Ishikawa (cell line): Measurements from ENCODE around the gene KIAA0825.

ENCODE experiments used
- CEBPB ChIP-seq: IDR thresholded peaks from 2 replicates; pipeline ENCODE4 v1.6.1; 2012
- CREB1 ChIP-seq: IDR thresholded peaks from 2 replicates; pipeline ENCODE4 v1.6.1; 2012; ENCODE audit warnings: low read depth
- EGR1 ChIP-seq: IDR thresholded peaks from 2 replicates; pipeline ENCODE4 v1.6.1; 2012
- EP300 ChIP-seq: IDR thresholded peaks from 2 replicates; pipeline ENCODE4 v1.6.1; 2012; ENCODE audit warnings: borderline replicate concordance
- FOXM1 ChIP-seq: IDR thresholded peaks from 2 replicates; pipeline ENCODE4 v1.6.1; 2012; ENCODE audit warnings: low read depth, borderline replicate concordance
- NFIC ChIP-seq: IDR thresholded peaks from 2 replicates; pipeline ENCODE4 v1.6.1; 2012
- RAD21 ChIP-seq: IDR thresholded peaks from 2 replicates; pipeline ENCODE4 v1.6.1; 2012; ENCODE audit warnings: low read depth
- TAF1 ChIP-seq: IDR thresholded peaks from 2 replicates; pipeline ENCODE4 v1.6.1; 2012; ENCODE audit warnings: low read depth, mild to moderate bottlenecking
- TCF12 ChIP-seq: IDR thresholded peaks from 2 replicates; pipeline ENCODE4 v1.6.1; 2012; ENCODE audit warnings: low read depth
- TEAD4 ChIP-seq: IDR thresholded peaks from 2 replicates; pipeline ENCODE4 v1.6.1; 2012
- YY1 ChIP-seq: IDR thresholded peaks from 2 replicates; pipeline ENCODE4 v1.6.1; 2012; ENCODE audit warnings: low read depth
- ZBTB7A ChIP-seq: IDR thresholded peaks from 2 replicates; pipeline ENCODE4 v1.6.1; 2012; ENCODE audit warnings: low read depth
- TF ChIP-seq, protein P1 (sequence below): IDR thresholded peaks from 2 replicates; pipeline ENCODE4 v1.6.1; 2012
- TF ChIP-seq, protein P2 (sequence below): IDR thresholded peaks from 2 replicates; pipeline ENCODE4 v1.6.1; 2012
- TF ChIP-seq, protein P3 (sequence below): IDR thresholded peaks from 2 replicates; pipeline ENCODE4 v1.6.1; 2012; ENCODE audit warnings: low read depth, mild to moderate bottlenecking

KIAA0825 gene

DNA sequence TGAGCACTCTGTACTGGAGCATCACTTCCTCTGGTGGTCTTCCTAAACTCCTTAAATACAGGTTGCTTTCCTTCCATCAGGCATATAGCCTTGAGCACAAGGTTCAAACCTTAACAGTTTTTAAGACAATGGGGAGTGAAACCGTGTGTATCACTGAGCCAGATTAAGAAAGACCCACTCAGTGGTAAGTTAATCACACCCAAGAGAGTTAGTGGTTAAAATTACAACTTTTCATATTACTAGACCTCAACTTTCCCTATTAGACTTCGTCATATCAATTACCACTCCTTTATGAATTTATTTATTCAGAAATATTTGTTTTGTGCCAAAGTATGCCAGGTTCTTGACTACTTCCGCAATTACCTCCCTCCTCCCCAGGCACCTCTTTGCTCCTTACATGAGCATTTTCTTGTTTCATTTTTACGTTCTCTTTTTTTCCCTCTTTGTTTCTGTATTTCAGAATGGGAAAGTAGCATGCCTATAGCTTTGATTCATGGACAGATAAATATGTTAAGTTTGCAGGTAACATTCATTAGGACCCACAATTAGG, 351.0 kb downstream of the KIAA0825 start:
- TF ChIP-seq CREB1 (no peak), TCF12 (no peak), ZBTB7A (no peak), EP300 (no peak), TAF1 (no peak), YY1 (no peak), RAD21 (no peak), EGR1 (no peak), FOXM1 (no peak), NFIC (no peak), CEBPB (no peak), TEAD4 (no peak)
- TF ChIP-seq, protein P1, sequence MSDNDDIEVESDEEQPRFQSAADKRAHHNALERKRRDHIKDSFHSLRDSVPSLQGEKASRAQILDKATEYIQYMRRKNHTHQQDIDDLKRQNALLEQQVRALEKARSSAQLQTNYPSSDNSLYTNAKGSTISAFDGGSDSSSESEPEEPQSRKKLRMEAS, result no peak
- TF ChIP-seq, protein P2, sequence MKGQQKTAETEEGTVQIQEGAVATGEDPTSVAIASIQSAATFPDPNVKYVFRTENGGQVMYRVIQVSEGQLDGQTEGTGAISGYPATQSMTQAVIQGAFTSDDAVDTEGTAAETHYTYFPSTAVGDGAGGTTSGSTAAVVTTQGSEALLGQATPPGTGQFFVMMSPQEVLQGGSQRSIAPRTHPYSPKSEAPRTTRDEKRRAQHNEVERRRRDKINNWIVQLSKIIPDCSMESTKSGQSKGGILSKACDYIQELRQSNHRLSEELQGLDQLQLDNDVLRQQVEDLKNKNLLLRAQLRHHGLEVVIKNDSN, result no peak
- TF ChIP-seq, protein P3, sequence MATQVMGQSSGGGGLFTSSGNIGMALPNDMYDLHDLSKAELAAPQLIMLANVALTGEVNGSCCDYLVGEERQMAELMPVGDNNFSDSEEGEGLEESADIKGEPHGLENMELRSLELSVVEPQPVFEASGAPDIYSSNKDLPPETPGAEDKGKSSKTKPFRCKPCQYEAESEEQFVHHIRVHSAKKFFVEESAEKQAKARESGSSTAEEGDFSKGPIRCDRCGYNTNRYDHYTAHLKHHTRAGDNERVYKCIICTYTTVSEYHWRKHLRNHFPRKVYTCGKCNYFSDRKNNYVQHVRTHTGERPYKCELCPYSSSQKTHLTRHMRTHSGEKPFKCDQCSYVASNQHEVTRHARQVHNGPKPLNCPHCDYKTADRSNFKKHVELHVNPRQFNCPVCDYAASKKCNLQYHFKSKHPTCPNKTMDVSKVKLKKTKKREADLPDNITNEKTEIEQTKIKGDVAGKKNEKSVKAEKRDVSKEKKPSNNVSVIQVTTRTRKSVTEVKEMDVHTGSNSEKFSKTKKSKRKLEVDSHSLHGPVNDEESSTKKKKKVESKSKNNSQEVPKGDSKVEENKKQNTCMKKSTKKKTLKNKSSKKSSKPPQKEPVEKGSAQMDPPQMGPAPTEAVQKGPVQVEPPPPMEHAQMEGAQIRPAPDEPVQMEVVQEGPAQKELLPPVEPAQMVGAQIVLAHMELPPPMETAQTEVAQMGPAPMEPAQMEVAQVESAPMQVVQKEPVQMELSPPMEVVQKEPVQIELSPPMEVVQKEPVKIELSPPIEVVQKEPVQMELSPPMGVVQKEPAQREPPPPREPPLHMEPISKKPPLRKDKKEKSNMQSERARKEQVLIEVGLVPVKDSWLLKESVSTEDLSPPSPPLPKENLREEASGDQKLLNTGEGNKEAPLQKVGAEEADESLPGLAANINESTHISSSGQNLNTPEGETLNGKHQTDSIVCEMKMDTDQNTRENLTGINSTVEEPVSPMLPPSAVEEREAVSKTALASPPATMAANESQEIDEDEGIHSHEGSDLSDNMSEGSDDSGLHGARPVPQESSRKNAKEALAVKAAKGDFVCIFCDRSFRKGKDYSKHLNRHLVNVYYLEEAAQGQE, result no peak

DNA sequence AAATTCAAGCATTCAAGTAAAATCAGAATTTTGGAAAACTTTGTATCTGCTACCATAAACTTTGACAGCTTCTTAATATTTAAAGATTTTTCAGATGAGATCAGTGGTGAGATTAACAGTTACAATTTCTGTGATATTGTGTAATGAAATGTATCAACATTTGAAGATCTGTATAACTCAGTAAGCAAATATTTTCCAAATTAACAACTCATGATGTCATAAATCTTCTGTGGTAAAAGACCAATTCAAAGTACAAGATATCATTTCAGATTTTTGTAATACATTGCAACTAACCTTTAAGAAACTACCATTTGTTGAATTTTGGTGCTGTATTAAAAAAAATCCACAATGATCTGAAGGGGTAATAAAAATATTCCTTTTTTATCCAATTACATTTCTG, 352.2 kb downstream of the KIAA0825 start:
- no peak for TF ChIP-seq RAD21
- TF ChIP-seq, protein P2, result no peak
- TF ChIP-seq ZBTB7A, result no peak

- TF ChIP-seq, protein P2, result no peak
- TF ChIP-seq TCF12 (no peak), NFIC (no peak), EGR1 (no peak), FOXM1 (no peak), YY1 (no peak), EP300 (no peak), TEAD4 (no peak), ZBTB7A (no peak), RAD21 (no peak), CEBPB (no peak), CREB1 (no peak)
- TF ChIP-seq, protein P3, result no peak
These were observed 355.3 kb downstream of the KIAA0825 start for GRCh38 chr5:94263068-94263467.

DNA sequence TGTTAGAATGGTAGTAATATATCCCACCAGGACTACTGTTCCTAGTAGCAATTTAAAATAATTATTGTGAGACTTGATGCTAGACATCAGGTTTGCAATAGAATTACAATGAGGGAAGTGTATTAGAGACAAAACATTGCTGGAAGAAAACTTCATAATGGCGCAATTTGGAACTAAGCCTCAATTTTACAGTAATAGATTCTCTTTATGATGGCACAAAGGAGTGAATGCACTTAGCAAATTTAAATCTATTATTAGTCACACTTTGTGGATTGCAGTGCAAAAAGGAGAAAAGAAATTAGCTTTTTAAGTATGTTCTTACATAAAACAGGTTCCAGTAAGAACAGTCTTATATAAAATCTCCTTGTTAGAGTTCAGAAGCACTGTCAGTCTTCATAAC, 358.3 kb downstream of the KIAA0825 start:
- TF ChIP-seq RAD21 (no peak), FOXM1 (no peak), CEBPB (no peak), ZBTB7A (no peak), TAF1 (no peak), YY1 (no peak), NFIC (no peak), EGR1 (no peak), CREB1 (no peak)
- TF ChIP-seq, protein P1, result no peak
- TF ChIP-seq, protein P2, result no peak

GRCh38 chr5:94254214-94254613, 364.2 kb downstream of the KIAA0825 start:
- TF ChIP-seq ZBTB7A, result no peak
- TF ChIP-seq TAF1, result no peak
- TF ChIP-seq TCF12, result no peak
- no peak for TF ChIP-seq TEAD4
- peak; percentile 23; the same call in 1 of the 2 replicates for TF ChIP-seq RAD21
- TF ChIP-seq EGR1, result no peak
